HG02870 (cell line): ENCODE results near the gene ERVK3-1.

ENCODE experiments used
- ATAC-seq: cut with Tn5 transposase; IDR thresholded peaks from one replicate; pipeline ENCODE4 v1.9.1; 2021; ENCODE audit warnings: mild to moderate bottlenecking, moderate library complexity; ENCODE audit not compliant: unreplicated experiment

The ERVK3-1 gene

DNA sequence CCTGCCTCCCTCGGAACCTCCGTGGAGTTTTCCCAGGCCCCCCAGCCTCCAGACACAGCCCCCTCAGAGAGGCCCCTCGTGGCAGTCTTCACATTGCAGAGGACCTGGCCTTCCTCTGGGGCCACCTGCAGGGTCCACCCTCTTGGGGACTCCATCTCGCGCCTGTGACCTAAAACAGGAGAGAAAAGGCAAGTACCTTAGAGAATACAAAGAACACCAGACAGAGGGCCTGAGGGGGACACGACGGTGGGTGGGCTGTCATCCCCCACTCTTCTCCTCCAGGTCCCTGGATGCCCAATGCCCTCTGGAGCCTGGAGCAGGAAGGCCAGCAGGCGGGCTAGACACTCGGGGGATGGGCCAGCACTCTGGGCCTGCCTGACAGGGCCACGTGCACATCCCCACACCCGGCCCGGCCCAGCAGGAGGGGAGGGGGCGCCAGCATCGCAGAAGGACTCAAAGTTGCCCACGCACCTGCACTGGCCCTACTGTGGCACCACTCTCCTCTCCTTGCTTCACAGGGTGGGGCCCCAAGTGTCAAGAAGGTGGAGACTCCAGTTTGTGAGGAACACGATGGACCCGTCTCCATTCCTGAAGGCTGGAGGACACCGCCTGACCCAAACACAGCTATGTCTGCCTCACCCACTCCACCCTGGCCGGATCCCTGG is 52.4 kb downstream of the ERVK3-1 start:
- ATAC-seq: no peak

DNA sequence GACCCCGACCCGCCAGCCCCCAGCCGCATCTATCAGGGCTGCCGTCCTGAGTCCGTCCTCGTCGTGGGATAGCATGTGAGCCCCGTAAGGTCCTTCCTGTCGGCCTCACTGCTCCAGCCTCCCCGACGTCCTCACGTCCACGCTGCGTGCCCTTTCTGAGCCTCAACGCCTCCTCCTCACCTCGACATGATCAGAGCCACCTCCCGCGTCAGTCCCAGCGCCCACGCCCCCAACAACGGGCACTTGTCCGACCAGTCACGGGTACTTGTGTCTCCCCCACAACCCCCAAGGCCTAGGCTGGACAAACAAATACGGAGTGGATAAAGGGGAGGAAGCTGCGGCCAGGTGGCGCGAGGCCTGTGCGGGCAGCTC is 56.7 kb downstream of the ERVK3-1 start:
- ATAC-seq: peak; percentile 2

DNA sequence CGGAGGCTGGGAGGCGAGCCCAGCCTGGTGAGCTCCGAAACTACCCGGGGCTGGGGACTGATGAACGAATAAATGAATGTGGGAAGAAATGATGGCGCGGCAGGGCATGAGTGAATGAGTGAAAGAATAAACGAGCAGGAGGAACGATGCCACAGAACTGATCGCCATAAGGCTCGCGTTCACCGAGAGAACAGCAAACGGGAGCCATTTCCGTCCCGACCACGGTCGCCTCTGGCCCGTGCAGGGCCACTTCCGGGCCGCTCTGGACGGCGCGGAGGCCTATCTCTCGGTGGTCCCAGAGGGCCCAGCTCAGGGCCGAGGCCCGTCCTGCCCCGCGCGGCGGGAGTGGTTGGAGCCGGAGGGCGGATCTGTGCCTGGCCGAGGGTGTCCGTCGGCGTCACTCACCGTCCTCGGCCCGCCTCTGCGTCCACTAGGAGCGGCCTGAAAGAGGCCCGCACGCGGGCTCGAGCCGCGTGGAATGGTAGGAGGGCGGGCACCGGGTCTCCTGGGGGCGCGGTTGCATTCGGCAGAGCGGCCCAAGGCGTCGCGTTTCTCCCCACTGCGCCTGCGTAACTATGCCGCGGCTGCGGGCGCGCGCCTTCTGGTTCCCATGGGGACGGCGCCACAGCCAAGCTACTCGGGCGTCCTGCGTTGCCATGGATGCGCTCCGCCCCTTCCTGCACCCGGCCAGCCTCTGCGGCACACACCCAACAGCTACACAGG is 57.3 kb downstream of the ERVK3-1 start, which contains the start of gene ZNF497:
Gene ZNF497 (minus strand): TSS at position 480 of the 723 bp plus-strand sequence. CDS start 5,116 bp downstream, outside the sequence.
- ATAC-seq: peak; percentile 77

DNA sequence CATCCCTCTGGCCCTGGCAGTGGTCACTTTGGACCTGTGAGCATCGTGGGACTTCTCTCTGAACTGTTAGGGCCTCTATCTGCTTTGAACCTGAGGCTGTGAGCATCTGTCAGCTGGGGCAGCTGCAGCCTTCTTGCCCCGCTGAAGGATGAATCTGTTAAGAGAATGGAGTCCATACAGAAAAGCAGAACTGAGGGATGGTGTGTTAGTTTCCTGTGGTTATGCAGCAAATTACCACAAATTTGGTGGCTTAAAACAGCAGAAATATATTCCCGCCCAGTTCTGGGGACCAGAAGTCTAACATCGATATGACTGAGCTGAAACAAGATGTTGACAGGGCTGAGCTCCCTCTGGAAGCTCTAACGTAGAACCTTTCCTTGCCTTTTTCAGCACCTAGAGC is 59.0 kb downstream of the ERVK3-1 start:
- no peak for ATAC-seq
